Naive B cell (primary cell): ENCODE measurements around the gene HAS3. TPM values are rescaled to one million over a fixed set of nuclear protein-coding genes. Genes with fewer than 3 reads are reported as not detected.
"Not testable (repeated sequence)": the region's sequence is repeated elsewhere in the genome, so short reads cannot be mapped to it uniquely, and the experiment has no call there.

Experiments
- ATAC-seq, 2 donors: fragments of 150-1000 bp; cut with Tn5 transposase; 2 replicates each; pipeline ENCODE4 v1.10.0; 2021; ENCODE audit warnings: low read depth in 2 of 2, mild to moderate bottlenecking in 2 of 2, moderate library complexity in 2 of 2
- DNase-seq: peaks from one replicate; pipeline ENCODE4 v3.0.0; 2022
- H3K27ac Mint-ChIP-seq, 6 donors: one replicate each; pipeline ENCODE4 v1.8.0; 2020 to 2022; ENCODE audit warnings: mild to moderate bottlenecking in 6 of 6, mixed read lengths in 6 of 6, moderate library complexity in 5 of 6, inconsistent platforms in 2 of 6
- H3K27me3 Mint-ChIP-seq, 3 donors: one replicate each; pipeline ENCODE4 v1.8.0; 2021 to 2022; ENCODE audit warnings: mixed read lengths in 3 of 3, mild to moderate bottlenecking in 1 of 3
- H3K36me3 Mint-ChIP-seq, 2 donors: one replicate each; pipeline ENCODE4 v1.8.0; 2020 to 2022; ENCODE audit warnings: mixed read lengths in 2 of 2, inconsistent platforms in 1 of 2, mild to moderate bottlenecking in 1 of 2
- H3K4me1 Mint-ChIP-seq, 3 donors: one replicate each; pipeline ENCODE4 v1.8.0; 2020 to 2022; ENCODE audit warnings: mixed read lengths in 3 of 3, inconsistent platforms in 1 of 3, mild to moderate bottlenecking in 1 of 3, moderate library complexity in 1 of 3
- H3K4me3 Mint-ChIP-seq, 8 donors: one replicate each; pipeline ENCODE4 v1.8.0; 2020 to 2022; ENCODE audit warnings: mild to moderate bottlenecking in 8 of 8, mixed read lengths in 8 of 8, moderate library complexity in 8 of 8, inconsistent platforms in 2 of 8
- H3K9me3 Mint-ChIP-seq, 7 donors: one replicate each; pipeline ENCODE4 v1.8.0; 2020 to 2022; ENCODE audit warnings: mixed read lengths in 7 of 7, mild to moderate bottlenecking in 5 of 7, inconsistent platforms in 2 of 7, moderate library complexity in 1 of 7
- polyA plus RNA-seq, 6 donors: library from polyadenylated mRNA; unstranded; fragments of 300-500 nt; fragmentation: Illumina TruSeq; gene quantifications; one replicate each; pipeline ENCODE4 v1.2.3, GENCODE V29; 2021; ENCODE audit warnings: low read depth in 6 of 6

Gene HAS3
- polyA plus RNA-seq, 6 donors from 2014 or later = 0.08 to 0.48 (median 0.28) TPM; not detected in 2

GRCh38 chr16:69149621-69150020 is 44.2 kb downstream of the HAS3 start:
- not testable (repeated sequence) for H3K36me3 Mint-ChIP-seq, H3K4me1 Mint-ChIP-seq, H3K4me3 Mint-ChIP-seq, ATAC-seq, H3K27ac Mint-ChIP-seq, H3K9me3 Mint-ChIP-seq, DNase-seq, H3K27me3 Mint-ChIP-seq

DNA sequence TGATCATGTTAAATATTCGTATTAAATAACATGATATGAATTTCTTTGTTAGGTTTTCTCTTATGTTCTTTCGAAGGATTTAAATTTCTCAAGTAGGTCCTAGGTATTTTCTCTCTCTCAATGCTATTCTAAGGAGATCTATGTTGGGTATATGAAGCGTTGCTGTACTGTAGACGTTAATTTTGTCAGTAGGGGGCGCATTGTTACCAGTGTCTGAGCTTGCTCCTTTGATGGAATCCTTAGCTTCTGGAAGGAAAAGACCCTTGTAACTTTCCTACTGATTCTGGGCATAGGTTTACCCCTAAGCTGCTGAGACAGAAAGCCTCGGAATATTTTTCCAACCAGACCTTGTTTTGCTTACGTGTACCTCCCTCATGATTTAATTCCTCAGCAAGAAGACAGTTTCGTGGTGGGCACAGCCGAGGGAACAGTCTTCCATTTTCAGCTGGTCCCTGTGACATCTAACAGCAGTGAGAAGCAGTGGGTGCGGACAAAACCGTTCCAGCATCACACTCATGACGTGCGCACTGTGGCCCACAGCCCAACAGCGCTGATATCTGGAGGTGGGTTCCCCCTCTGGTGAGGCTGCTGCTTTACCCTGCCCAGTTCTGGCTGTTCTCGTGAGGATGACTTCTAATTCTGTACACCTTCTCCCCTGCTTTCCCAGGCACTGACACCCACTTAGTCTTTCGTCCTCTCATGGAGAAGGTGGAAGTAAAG is 44.9 kb downstream of the HAS3 start:
- Mint-ChIP-seq H3K27ac (peak overlapping the region in 3 of 6 donors; percentile 59 to 83 (median 72)), H3K9me3 (no peaks in the 10 kb centered on the region), H3K36me3 (peaks cover 7 to 12% of the 10 kb centered on the region in 2 donors), H3K4me3 (no peak overlapping the region), H3K4me1 (peaks cover 0 to 4% (median 2%) of the 10 kb centered on the region in 3 donors), H3K27me3 (no peaks in the 10 kb centered on the region)
- ATAC-seq (peak; percentile 67 to 81), DNase-seq (peak; percentile 59)

DNA sequence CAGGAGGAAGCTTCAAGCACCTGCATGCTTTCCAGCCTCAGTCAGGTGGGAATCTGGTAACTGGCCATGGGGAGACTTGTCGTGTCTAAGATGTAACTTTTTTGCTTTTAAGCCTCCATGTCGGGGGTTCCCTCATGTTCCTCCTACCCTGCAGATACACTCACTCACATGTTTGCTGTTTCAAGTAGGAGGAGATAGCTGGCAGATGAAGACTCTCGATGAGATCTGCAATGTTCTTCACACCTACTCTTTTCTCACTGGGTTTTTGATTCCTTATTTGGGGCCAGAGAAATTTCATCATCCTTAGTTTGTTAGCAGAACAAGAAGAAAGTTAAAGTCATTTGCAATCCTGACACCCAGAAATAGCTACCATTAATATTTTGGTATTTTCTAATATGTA is 51.7 kb downstream of the HAS3 start:
- H3K27ac Mint-ChIP-seq = peak overlapping the region in 1 of 6 donors; percentile 38
- ATAC-seq (no peak), DNase-seq (no peak)
- H3K36me3 Mint-ChIP-seq = peaks cover 26 to 38% of the 10 kb centered on the region in 2 donors
- no peak overlapping the region for H3K4me3 Mint-ChIP-seq
- H3K4me1 Mint-ChIP-seq = no peaks in the 10 kb centered on the region
- no peaks in the 10 kb centered on the region for H3K27me3 Mint-ChIP-seq
- H3K9me3 Mint-ChIP-seq = no peaks in the 10 kb centered on the region

- DNase-seq (no peak), ATAC-seq (no peak)
- H3K4me3 Mint-ChIP-seq = no peak overlapping the region
- no peaks in the 10 kb centered on the region for H3K27me3 Mint-ChIP-seq
- no peak overlapping the region for H3K27ac Mint-ChIP-seq
- no peaks in the 10 kb centered on the region for H3K9me3 Mint-ChIP-seq
- H3K36me3 Mint-ChIP-seq = peaks cover 26 to 39% of the 10 kb centered on the region in 2 donors
- no peaks in the 10 kb centered on the region for H3K4me1 Mint-ChIP-seq
These were observed 54.7 kb downstream of the HAS3 start for GRCh38 chr16:69160192-69160591.

GRCh38 chr16:69165584-69165983 is 60.1 kb downstream of the HAS3 start:
- DNase-seq = no peak
- H3K27me3 Mint-ChIP-seq = no peaks in the 10 kb centered on the region
- H3K36me3 Mint-ChIP-seq = peaks cover 32 to 35% of the 10 kb centered on the region in 2 donors
- no peaks in the 10 kb centered on the region for H3K9me3 Mint-ChIP-seq
- H3K4me1 Mint-ChIP-seq = peaks cover 0 to 7% (median 0%) of the 10 kb centered on the region in 3 donors
- no peak for ATAC-seq
- no peak overlapping the region for H3K27ac Mint-ChIP-seq
- no peak overlapping the region for H3K4me3 Mint-ChIP-seq

DNA sequence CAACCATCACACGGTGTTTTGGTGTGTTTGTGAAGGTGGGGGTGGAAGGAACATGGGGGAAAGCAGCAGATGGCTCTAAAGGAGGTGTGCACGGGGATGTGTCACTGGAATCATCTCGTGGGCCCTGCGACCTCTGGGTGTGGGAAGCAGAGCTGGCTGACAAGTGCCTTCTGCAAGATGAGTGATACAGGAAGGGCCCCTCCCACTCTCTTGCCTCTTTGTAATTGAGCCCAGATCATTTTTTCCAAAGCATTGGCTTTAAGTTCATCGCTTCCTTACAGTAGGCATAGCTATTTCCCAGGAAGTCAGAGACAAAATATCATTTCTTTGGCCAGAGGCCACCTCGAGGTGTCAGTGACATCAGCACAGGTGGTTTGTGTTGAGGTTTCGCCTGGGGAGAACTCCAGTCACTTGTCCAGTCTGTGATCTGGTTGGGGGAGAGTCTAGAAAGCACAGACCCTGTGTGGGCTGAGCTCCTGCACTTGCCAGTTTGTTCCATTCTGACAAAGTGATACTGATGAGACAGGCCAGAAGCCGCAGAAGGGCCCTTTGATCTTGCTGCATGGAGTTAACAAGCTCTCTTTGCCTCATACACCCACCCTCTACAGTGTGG is 60.9 kb downstream of the HAS3 start:
- H3K4me3 Mint-ChIP-seq = no peak overlapping the region
- no peaks in the 10 kb centered on the region for H3K27me3 Mint-ChIP-seq
- peak overlapping the region in 3 of 6 donors; percentile 27 to 80 (median 76) for H3K27ac Mint-ChIP-seq
- H3K36me3 Mint-ChIP-seq = peaks cover 29 to 32% of the 10 kb centered on the region in 2 donors
- no peak for ATAC-seq
- no peak for DNase-seq
- no peaks in the 10 kb centered on the region for H3K9me3 Mint-ChIP-seq
- peaks cover 3 to 14% (median 7%) of the 10 kb centered on the region in 3 donors for H3K4me1 Mint-ChIP-seq

GRCh38 chr16:69166946-69167930 is 61.8 kb downstream of the HAS3 start:
- H3K4me3 Mint-ChIP-seq = no peak overlapping the region
- H3K9me3 Mint-ChIP-seq = no peaks in the 10 kb centered on the region
- peaks cover 7 to 20% (median 13%) of the 10 kb centered on the region in 3 donors for H3K4me1 Mint-ChIP-seq
- H3K36me3 Mint-ChIP-seq = peaks cover 28 to 32% of the 10 kb centered on the region in 2 donors
- H3K27me3 Mint-ChIP-seq = no peaks in the 10 kb centered on the region
- no peak for ATAC-seq
- no peak for DNase-seq
- H3K27ac Mint-ChIP-seq = peak overlapping the region in 1 of 6 donors; percentile 66

Other genes starting within 250 kb of the HAS3 start
- 100 to 1,000 TPM; 182 to 277 (median 241) TPM for gene CHTF8, start 26.9 kb downstream of the HAS3 start, polyA plus RNA-seq
- gene UTP4, start 27.0 kb downstream of the HAS3 start, polyA plus RNA-seq = 100 to 1,000 TPM in 1 of 6 donors, 10 to 100 TPM in 5; 45.1 to 103 (median 58.6) TPM
- 1 to 10 TPM; 2.4 to 7.1 (median 4.2) TPM for gene SNTB2, start 81.5 kb downstream of the HAS3 start, polyA plus RNA-seq
- 10 to 100 TPM; 22.2 to 35.1 (median 27.8) TPM for gene VPS4A, start 205.7 kb downstream of the HAS3 start, polyA plus RNA-seq
- gene PDF, start 224.9 kb downstream of the HAS3 start, polyA plus RNA-seq = 10 to 100 TPM in 3 of 6 donors, 1 to 10 TPM in 3; 8.7 to 16.0 (median 11.1) TPM
- gene COG8, start 233.9 kb downstream of the HAS3 start, polyA plus RNA-seq = 10 to 100 TPM; 25.4 to 57.1 (median 34.3) TPM
- 10 to 100 TPM; 21.0 to 30.4 (median 23.7) TPM for gene NIP7, start 234.1 kb downstream of the HAS3 start, polyA plus RNA-seq
- gene TMED6, start 246.1 kb downstream of the HAS3 start, polyA plus RNA-seq = under 1 TPM in 1 of 6 donors, not detected in 5; 0.44 TPM